KMS-11 (cell line): ENCODE measurements around the gene BMP6.
"Not testable (repeated sequence)": the region's sequence is repeated elsewhere in the genome, so short reads cannot be mapped to it uniquely, and the experiment has no call there.

Experiments
- H2AFZ ChIP-seq: fragments of 200-600 bp; sonication (generic); 2 replicates; pipeline ENCODE4 v1.6.1; 2016; ENCODE audit warnings: antibody characterized with exemption, mixed run types, low read depth
- H3K27ac ChIP-seq: fragments of 200-600 bp; sonication (generic); 2 replicates; pipeline ENCODE4 v1.6.1; 2016; ENCODE audit warnings: mild to moderate bottlenecking, mixed run types
- H3K27me3 ChIP-seq: fragments of 200-600 bp; sonication (generic); 2 replicates; pipeline ENCODE4 v1.6.1; 2017; ENCODE audit warnings: mild to moderate bottlenecking, low read depth, mixed run types, moderate library complexity; ENCODE audit not compliant: insufficient read depth
- H3K36me3 ChIP-seq: fragments of 200-600 bp; sonication (generic); 2 replicates; pipeline ENCODE4 v1.6.1; 2017; ENCODE audit warnings: mild to moderate bottlenecking, mixed run types; ENCODE audit not compliant: insufficient read depth
- H3K4me1 ChIP-seq: fragments of 200-600 bp; sonication (generic); 2 replicates; pipeline ENCODE4 v1.6.1; 2016; ENCODE audit warnings: mild to moderate bottlenecking, low read depth, mixed run types; ENCODE audit not compliant: poor library complexity, severe bottlenecking
- H3K4me2 ChIP-seq: fragments of 200-600 bp; sonication (generic); 2 replicates; pipeline ENCODE4 v1.7.0; 2016; ENCODE audit warnings: mild to moderate bottlenecking, mixed run types
- H3K4me3 ChIP-seq: fragments of 200-600 bp; sonication (generic); IDR thresholded peaks from 2 replicates; pipeline ENCODE4 v1.6.1; 2017; ENCODE audit warnings: low read depth, low read length, mixed read lengths; ENCODE audit not compliant: insufficient read depth
- H3K79me2 ChIP-seq: fragments of 200-600 bp; sonication (generic); 2 replicates; pipeline ENCODE4 v1.6.1; 2016; ENCODE audit warnings: low read depth, mixed run types; ENCODE audit not compliant: insufficient read depth
- H3K9ac ChIP-seq: fragments of 200-600 bp; sonication (generic); 2 replicates; pipeline ENCODE4 v1.6.1; 2016; ENCODE audit warnings: mild to moderate bottlenecking, mixed run types
- H4K20me1 ChIP-seq: fragments of 200-600 bp; sonication (generic); 2 replicates; pipeline ENCODE4 v1.6.1; 2016; ENCODE audit warnings: mild to moderate bottlenecking, mixed run types; ENCODE audit not compliant: insufficient read depth
- CTCF ChIP-seq: fragments of 200-600 bp; sonication (generic); conservative IDR thresholded peaks from 2 replicates; pipeline ENCODE4 v1.6.1; 2017; ENCODE audit warnings: low read depth, mild to moderate bottlenecking, antibody characterized with exemption, low read length, moderate library complexity, mixed read lengths

BMP6 gene

GRCh38 chr6:7811441-7811840 lies 85.5 kb downstream of the BMP6 start:
- no peak overlapping the region for H3K9ac ChIP-seq
- H2AFZ ChIP-seq, result no peak overlapping the region
- H3K4me3 ChIP-seq, result no peak overlapping the region
- peaks cover 5% of the 10 kb centered on the region; the same call in 1 of the 2 replicates for H3K79me2 ChIP-seq
- no peak for TF ChIP-seq CTCF
- H4K20me1 ChIP-seq, result no peaks in the 10 kb centered on the region
- no peaks in the 10 kb centered on the region for H3K36me3 ChIP-seq
- no peaks in the 10 kb centered on the region for H3K27me3 ChIP-seq
- H3K4me2 ChIP-seq, result peak overlapping the region; percentile 67; the same call in 1 of the 2 replicates
- H3K27ac ChIP-seq, result no peak overlapping the region
- H3K4me1 ChIP-seq, result peaks cover 28% of the 10 kb centered on the region

- H3K79me2 ChIP-seq, result no peaks in the 10 kb centered on the region
- peak overlapping the region; percentile 67 for H3K4me2 ChIP-seq
Measured at GRCh38 chr6:7812623-7813022, 86.7 kb downstream of the BMP6 start.

DNA sequence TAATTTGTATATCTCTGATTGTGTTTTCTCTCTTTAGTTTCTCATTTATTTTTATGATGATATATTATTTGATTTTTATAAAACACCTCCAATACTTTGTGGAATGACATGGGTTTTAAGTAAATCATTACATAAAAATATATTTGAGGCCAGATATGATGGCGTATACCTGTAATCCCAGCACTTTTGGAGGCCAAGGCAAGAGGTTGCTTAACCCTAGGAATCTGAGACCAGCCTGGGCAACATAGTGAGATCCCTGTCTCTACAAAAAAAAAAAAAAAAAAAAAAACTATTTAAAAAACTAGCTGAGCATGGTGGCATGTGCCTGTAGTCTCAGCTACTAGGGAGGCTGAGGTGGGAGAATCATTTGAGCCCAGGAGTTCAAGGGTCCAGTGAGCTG lies 87.3 kb downstream of the BMP6 start:
- Histone ChIP-seq H3K4me1 (peaks cover 20% of the 10 kb centered on the region), H3K36me3 (no peaks in the 10 kb centered on the region), H3K9ac (no peak overlapping the region), H3K27ac (no peak overlapping the region), H2AFZ (no peak overlapping the region), H3K4me2 (no peak overlapping the region), H3K4me3 (no peak overlapping the region), H3K27me3 (no peaks in the 10 kb centered on the region), H4K20me1 (no peaks in the 10 kb centered on the region), H3K79me2 (no peaks in the 10 kb centered on the region)
- TF ChIP-seq CTCF, result no peak

More at GRCh38 chr6:7812623-7813022, 86.7 kb downstream of the BMP6 start:
- Histone ChIP-seq H3K36me3 (no peaks in the 10 kb centered on the region), H3K4me3 (no peak overlapping the region), H3K27ac (peak overlapping the region; percentile 22; the same call in 1 of the 2 replicates), H4K20me1 (no peaks in the 10 kb centered on the region), H2AFZ (no peak overlapping the region), H3K9ac (no peak overlapping the region), H3K27me3 (no peaks in the 10 kb centered on the region), H3K4me1 (peaks cover 20% of the 10 kb centered on the region)
- TF ChIP-seq CTCF, result no peak

GRCh38 chr6:7813704-7814103 lies 87.8 kb downstream of the BMP6 start:
- TF ChIP-seq CTCF, result no peak
- H4K20me1 ChIP-seq, result no peaks in the 10 kb centered on the region
- H3K36me3 ChIP-seq, result no peaks in the 10 kb centered on the region
- peaks cover 20% of the 10 kb centered on the region for H3K4me1 ChIP-seq
- H3K27me3 ChIP-seq, result no peaks in the 10 kb centered on the region
- no peak overlapping the region for H3K4me2 ChIP-seq
- H3K27ac ChIP-seq, result no peak overlapping the region
- H3K79me2 ChIP-seq, result no peaks in the 10 kb centered on the region
- no peak overlapping the region for H2AFZ ChIP-seq
- H3K4me3 ChIP-seq, result no peak overlapping the region
- no peak overlapping the region for H3K9ac ChIP-seq

DNA sequence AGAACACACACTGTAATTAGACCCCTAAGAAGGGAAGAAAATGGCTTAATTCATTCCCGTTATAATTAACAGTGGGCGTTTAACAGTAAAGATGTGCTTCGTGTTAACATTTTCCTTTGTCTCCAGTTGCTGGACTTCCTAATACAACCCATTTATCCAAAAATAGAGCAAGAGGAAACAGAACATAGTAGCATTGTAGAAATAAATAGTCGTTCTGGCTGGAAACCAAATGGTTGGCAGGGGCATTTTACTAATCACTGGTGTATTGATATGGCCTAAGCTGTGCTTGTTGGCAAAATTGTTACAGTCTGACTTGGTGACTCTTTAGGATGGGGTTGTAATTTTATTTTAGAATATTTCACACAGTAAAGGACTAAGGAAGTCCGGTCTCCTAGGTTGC lies 89.8 kb downstream of the BMP6 start:
- TF ChIP-seq CTCF, result no peak
- peaks cover 20% of the 10 kb centered on the region for H3K4me1 ChIP-seq
- no peak overlapping the region for H3K9ac ChIP-seq
- no peaks in the 10 kb centered on the region for H3K79me2 ChIP-seq
- H3K27me3 ChIP-seq, result no peaks in the 10 kb centered on the region
- no peaks in the 10 kb centered on the region for H4K20me1 ChIP-seq
- no peak overlapping the region for H3K27ac ChIP-seq
- H3K4me3 ChIP-seq, result no peak overlapping the region
- H2AFZ ChIP-seq, result no peak overlapping the region
- H3K4me2 ChIP-seq, result no peak overlapping the region
- no peaks in the 10 kb centered on the region for H3K36me3 ChIP-seq

GRCh38 chr6:7817184-7817583 lies 91.3 kb downstream of the BMP6 start:
- H3K4me3 ChIP-seq, H3K36me3 ChIP-seq, H2AFZ ChIP-seq, H3K4me2 ChIP-seq, H3K9ac ChIP-seq, H3K79me2 ChIP-seq, H3K27ac ChIP-seq, H3K27me3 ChIP-seq, H4K20me1 ChIP-seq: not testable (repeated sequence)
- peaks cover 10% of the 10 kb centered on the region for H3K4me1 ChIP-seq
